CD14-positive monocyte (primary cell): ENCODE data around the gene CYSLTR2. TPM values are rescaled to one million over a fixed set of nuclear protein-coding genes. Genes with fewer than 3 reads are reported as not detected.

Experiments
- DNase-seq, 3 donors: peaks; one replicate each; pipeline ENCODE4 v3.0.0-alpha.2; 2011 to 2022
- H2AFZ ChIP-seq: 2 replicates; pipeline ENCODE4 v1.6.0; 2012; ENCODE audit warnings: mild to moderate bottlenecking, low read depth, low read length, inconsistent platforms; ENCODE audit not compliant: insufficient read depth, poor library complexity, severe bottlenecking
- H3K27ac ChIP-seq, 2 donors: 1 replicate in 1 of 2; 2 replicates in 1 of 2; pipeline ENCODE4 v1.5.1; 2012 to 2013; ENCODE audit warnings: low read length in 2 of 2, control low read depth in 1 of 2, inconsistent platforms in 1 of 2, low read depth in 1 of 2, mild to moderate bottlenecking in 1 of 2
- H3K27me3 ChIP-seq, 2 donors: one replicate each; pipeline versions ENCODE4 v1.6.0 to v1.6.1; 2011 to 2013; ENCODE audit warnings: low read length in 2 of 2; ENCODE audit not compliant: control insufficient read depth in 2 of 2, insufficient read depth in 2 of 2
- H3K36me3 ChIP-seq, 2 donors: replicated peaks in 1 of 2; 1 replicate in 1 of 2; 2 replicates in 1 of 2; pipeline versions ENCODE4 v1.5.1 to v1.6.1; 2012 to 2013; ENCODE audit warnings: low read length in 2 of 2, control low read depth in 1 of 2, inconsistent platforms in 1 of 2, mild to moderate bottlenecking in 1 of 2; ENCODE audit not compliant: insufficient read depth in 2 of 2, control insufficient read depth in 1 of 2
- H3K4me1 ChIP-seq, 2 donors: 1 replicate in 1 of 2; 2 replicates in 1 of 2; pipeline versions ENCODE4 v1.5.1 to v1.6.1; 2012 to 2013; ENCODE audit warnings: low read length in 2 of 2, control low read depth in 1 of 2, inconsistent platforms in 1 of 2, mild to moderate bottlenecking in 1 of 2, moderate library complexity in 1 of 2; ENCODE audit not compliant: insufficient read depth in 2 of 2, control insufficient read depth in 1 of 2
- H3K4me2 ChIP-seq: replicated peaks from 2 replicates; pipeline ENCODE3; 2012; ENCODE audit warnings: low read length, moderate library complexity, mild to moderate bottlenecking; ENCODE audit not compliant: poor library complexity, severe bottlenecking; ENCODE audit errors: extremely low read depth
- H3K4me3 ChIP-seq, 3 experiments: fragments of 200-600 bp in 1 of 3; sonication (generic) in 1 of 3; replicated peaks in 1 of 3; 1 replicate in 2 of 3; 2 replicates in 1 of 3; pipeline ENCODE4 v1.5.1; 2011 to 2013; ENCODE audit warnings: low read length in 3 of 3, mild to moderate bottlenecking in 3 of 3, control low read depth in 2 of 3, low read depth in 2 of 3, inconsistent platforms in 1 of 3, moderate library complexity in 1 of 3
- H3K79me2 ChIP-seq: 2 replicates; pipeline ENCODE4 v1.6.0; 2012; ENCODE audit warnings: mild to moderate bottlenecking, control low read depth, inconsistent platforms, low read length, moderate library complexity; ENCODE audit not compliant: insufficient read depth
- H3K9ac ChIP-seq: 2 replicates; pipeline ENCODE4 v1.6.0; 2017; ENCODE audit warnings: low read length, mild to moderate bottlenecking; ENCODE audit not compliant: insufficient read depth, poor library complexity, severe bottlenecking
- H3K9me3 ChIP-seq, 2 donors: replicated peaks in 1 of 2; 1 replicate in 1 of 2; 2 replicates in 1 of 2; pipeline versions ENCODE4 v1.5.1 to v1.6.1; 2012 to 2013; ENCODE audit warnings: low read length in 2 of 2, control low read depth in 1 of 2; ENCODE audit not compliant: control insufficient read depth in 1 of 2, insufficient read depth in 1 of 2
- H4K20me1 ChIP-seq: 2 replicates; pipeline ENCODE4 v1.6.0; 2012; ENCODE audit warnings: mild to moderate bottlenecking, low read length, control low read depth, moderate library complexity; ENCODE audit not compliant: insufficient read depth
- H3K27ac Mint-ChIP-seq, 7 donors: one replicate each; pipeline ENCODE4 v1.8.0; 2020; ENCODE audit warnings: mild to moderate bottlenecking in 7 of 7, mixed read lengths in 7 of 7, moderate library complexity in 6 of 7, inconsistent platforms in 2 of 7
- H3K27me3 Mint-ChIP-seq, 3 donors: one replicate each; pipeline ENCODE4 v1.8.0; 2021 to 2022; ENCODE audit warnings: low read depth in 3 of 3, mild to moderate bottlenecking in 3 of 3, mixed read lengths in 3 of 3, moderate library complexity in 3 of 3, inconsistent platforms in 1 of 3
- H3K36me3 Mint-ChIP-seq, 2 donors: one replicate each; pipeline ENCODE4 v1.8.0; 2020; ENCODE audit warnings: mixed read lengths in 2 of 2, inconsistent platforms in 1 of 2, mild to moderate bottlenecking in 1 of 2
- H3K4me1 Mint-ChIP-seq: one replicate; pipeline ENCODE4 v1.8.0; 2020; ENCODE audit warnings: mild to moderate bottlenecking, mixed read lengths
- H3K4me3 Mint-ChIP-seq, 2 donors: one replicate each; pipeline ENCODE4 v1.8.0; 2020; ENCODE audit warnings: mild to moderate bottlenecking in 2 of 2, mixed read lengths in 2 of 2, moderate library complexity in 1 of 2
- H3K9me3 Mint-ChIP-seq, 7 donors: one replicate each; pipeline ENCODE4 v1.8.0; 2020 to 2022; ENCODE audit warnings: mixed read lengths in 7 of 7, mild to moderate bottlenecking in 6 of 7, moderate library complexity in 6 of 7, inconsistent platforms in 2 of 7
- CTCF ChIP-seq: fragments of 200-600 bp; IDR thresholded peaks from one replicate; pipeline ENCODE4 v1.8.0; 2022; ENCODE audit warnings: antibody characterized with exemption, mild to moderate bottlenecking
- WGBS: methylation state at CpG from one replicate; pipeline ENCODE4 v1.1.5; 2013; ENCODE audit warnings: missing lambda C conversion rate; ENCODE audit not compliant: insufficient coverage; 5-methylcytosine and 5-hydroxymethylcytosine counted together
- intact Hi-C, 2 donors: fragments of 100-400 bp; cut with micrococcal nuclease; formaldehyde crosslinking; loops; one replicate each; pipeline versions ENCODE4 v1.15.0 to v1.15.1; 2023
- polyA plus RNA-seq, 3 donors: library from polyadenylated mRNA; depleted of rRNA in 1 of 3; unstranded in 2 of 3; stranded (reverse) in 1 of 3; fragments of 300-500 nt in 2 of 3; fragments of >200 nt in 1 of 3; fragmentation: Illumina TruSeq in 2 of 3; gene quantifications; 1 replicate in 2 of 3; 2 replicates in 1 of 3; pipeline ENCODE4 v1.2.3, GENCODE V29; 2012 to 2021

The CYSLTR2 gene
- polyA plus RNA-seq, 3 donors = 1.9 to 6.5 (median 4.1) TPM

- Histone ChIP-seq H3K9ac (no peak overlapping the region), H3K36me3 (no peaks in the 10 kb centered on the region), H3K79me2 (no peaks in the 10 kb centered on the region), H4K20me1 (no peaks in the 10 kb centered on the region), H3K4me3 (no peak overlapping the region), H3K27me3 (no peaks in the 10 kb centered on the region), H3K27ac (no peak overlapping the region), H3K9me3 (peaks cover 9 to 17% of the 10 kb centered on the region in 2 donors), H3K4me2 (no peak overlapping the region), H2AFZ (peak overlapping the region; percentile 42), H3K4me1 (no peaks in the 10 kb centered on the region)
- Mint-ChIP-seq H3K9me3 (peaks cover 7 to 18% (median 12%) of the 10 kb centered on the region in 7 donors), H3K27me3 (peaks cover 0 to 3% (median 2%) of the 10 kb centered on the region in 3 donors), H3K4me1 (peaks cover 6% of the 10 kb centered on the region), H3K4me3 (no peak overlapping the region), H3K36me3 (no peaks in the 10 kb centered on the region), H3K27ac (peak overlapping the region in 2 of 7 donors; percentile 24 to 42)
- TF ChIP-seq CTCF = no peak
- intact Hi-C loops = no loop called here
- WGBS = 95% methylated on average over 7 of the region's 7 CpGs
- no peak for DNase-seq
These were observed 13.0 kb upstream of the CYSLTR2 start for GRCh38 chr13:48640767-48641166.

- Histone ChIP-seq H3K27me3 (no peaks in the 10 kb centered on the region), H4K20me1 (no peaks in the 10 kb centered on the region), H3K9ac (no peak overlapping the region), H3K4me2 (no peak overlapping the region), H2AFZ (peak overlapping the region; percentile 42), H3K36me3 (no peaks in the 10 kb centered on the region), H3K27ac (no peak overlapping the region), H3K9me3 (peaks cover 4 to 13% of the 10 kb centered on the region in 2 donors), H3K4me1 (no peaks in the 10 kb centered on the region), H3K79me2 (no peaks in the 10 kb centered on the region), H3K4me3 (no peak overlapping the region)
- Mint-ChIP-seq H3K27ac (peak overlapping the region in 1 of 7 donors; percentile 70), H3K4me3 (no peak overlapping the region), H3K36me3 (no peaks in the 10 kb centered on the region), H3K27me3 (peaks cover 0 to 3% (median 2%) of the 10 kb centered on the region in 3 donors), H3K9me3 (peaks cover 6 to 13% (median 10%) of the 10 kb centered on the region in 7 donors), H3K4me1 (peaks cover 6% of the 10 kb centered on the region)
- WGBS = 83% methylated on average over 1 of the region's 2 CpGs
- no peak for TF ChIP-seq CTCF
- intact Hi-C loops = no loop called here
- no peak for DNase-seq
These were observed 12.3 kb upstream of the CYSLTR2 start for GRCh38 chr13:48641404-48641803.
